HG03066 (cell line): Measurements from ENCODE around the gene MRTFB.

ENCODE experiments used
- ATAC-seq: cut with Tn5 transposase; IDR thresholded peaks from one replicate; pipeline ENCODE4 v1.9.1; 2021; ENCODE audit warnings: low read depth; ENCODE audit not compliant: unreplicated experiment

The MRTFB gene

DNA sequence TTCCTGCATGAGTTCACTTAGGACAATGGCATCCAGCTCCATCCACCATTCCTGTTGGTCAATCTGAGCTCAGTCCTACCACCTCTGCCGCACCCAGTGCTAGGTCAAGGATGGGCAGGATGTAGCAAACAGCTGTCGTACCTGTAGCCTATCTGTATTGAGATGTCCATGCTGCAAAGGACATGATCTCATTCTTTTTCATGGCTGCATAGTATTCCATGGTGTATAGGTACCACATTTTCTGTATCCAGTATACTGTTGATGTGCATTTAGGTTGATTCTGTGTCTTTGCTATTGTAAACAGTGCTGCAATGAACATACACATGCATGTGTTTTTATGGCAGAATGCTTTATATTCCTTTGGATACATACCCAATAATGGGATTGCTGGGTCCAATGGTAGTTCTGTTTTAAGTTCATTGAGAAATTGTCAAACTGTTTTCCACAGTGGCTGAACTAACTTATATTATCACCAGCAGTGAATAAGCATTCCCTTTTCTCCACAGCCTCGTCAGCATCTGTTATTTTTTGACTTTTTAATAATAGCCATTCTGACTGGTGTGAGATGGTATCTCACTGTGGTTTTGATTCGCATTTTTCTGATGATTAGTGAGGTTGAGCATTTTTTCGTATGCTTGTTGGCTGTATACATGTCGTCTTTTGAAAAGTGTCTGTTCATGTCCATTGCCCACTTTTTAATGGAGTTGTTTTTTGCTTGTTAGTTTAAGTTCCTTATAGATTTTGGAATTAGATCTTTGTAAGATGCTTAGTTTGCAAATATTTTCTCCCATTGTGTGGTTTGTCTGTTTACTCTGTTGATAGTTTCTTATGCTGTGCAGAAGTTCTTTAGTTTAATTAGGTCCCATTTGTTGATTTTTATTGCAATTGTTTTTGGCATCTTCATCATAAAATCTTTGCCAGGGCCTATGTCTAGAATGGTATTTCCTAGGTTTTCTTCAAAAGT, 7.2 kb upstream of the MRTFB start:
- no peak for ATAC-seq

GRCh38 chr16:14069818-14070217, 1.3 kb upstream of the MRTFB start:
- no peak for ATAC-seq

GRCh38 chr16:14070555-14070876, 603 bp upstream of the MRTFB start:
- ATAC-seq = peak; percentile 8

GRCh38 chr16:14071576-14072271, 605 bp downstream of the MRTFB start:
- peak; percentile 31 for ATAC-seq

GRCh38 chr16:14072360-14072759, 1.2 kb downstream of the MRTFB start:
- no peak for ATAC-seq

DNA sequence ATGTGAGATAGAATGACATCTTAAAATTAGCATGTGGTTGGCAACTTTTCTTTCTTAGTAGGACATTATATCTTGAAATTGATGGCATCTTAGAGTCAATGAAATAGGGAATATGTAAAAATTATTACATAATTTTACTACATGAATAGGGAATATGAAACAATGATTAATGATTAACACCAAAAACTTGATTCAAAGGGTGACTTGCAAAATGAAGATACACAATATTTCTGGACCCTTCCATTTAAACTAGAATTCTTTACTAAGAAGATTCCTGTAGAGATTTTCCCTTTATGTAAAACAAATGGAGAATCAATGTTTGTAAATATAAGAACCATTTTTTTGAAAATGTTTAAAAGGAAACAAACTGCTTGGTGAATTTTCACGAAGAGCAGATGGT, 3.4 kb downstream of the MRTFB start:
- no peak for ATAC-seq

GRCh38 chr16:14077918-14078317, 6.8 kb downstream of the MRTFB start:
- no peak for ATAC-seq

- ATAC-seq = no peak
Observed at GRCh38 chr16:14086477-14086876, 15.4 kb downstream of the MRTFB start.

DNA sequence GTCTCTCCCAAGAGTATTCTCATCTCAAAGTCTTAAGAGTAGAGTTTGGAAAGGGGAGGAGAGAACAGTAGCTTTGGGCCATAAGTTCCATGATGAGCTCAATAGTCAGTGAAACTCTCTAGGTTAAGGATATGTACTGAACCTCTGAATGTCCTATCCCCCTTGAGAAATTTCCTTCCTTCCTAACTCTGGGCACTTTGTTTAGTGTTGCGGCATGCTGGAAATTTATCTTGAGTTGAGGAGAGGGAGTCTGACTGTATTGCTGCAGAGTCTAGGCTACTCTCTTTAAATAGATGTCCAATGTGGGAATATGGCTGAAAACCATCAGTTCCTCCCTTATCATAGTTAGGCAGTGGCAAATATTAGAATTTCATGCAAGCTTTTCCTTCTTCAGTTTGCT, 16.1 kb downstream of the MRTFB start:
- no peak for ATAC-seq

- no peak for ATAC-seq
Observed at GRCh38 chr16:14087590-14088154, 16.6 kb downstream of the MRTFB start.

DNA sequence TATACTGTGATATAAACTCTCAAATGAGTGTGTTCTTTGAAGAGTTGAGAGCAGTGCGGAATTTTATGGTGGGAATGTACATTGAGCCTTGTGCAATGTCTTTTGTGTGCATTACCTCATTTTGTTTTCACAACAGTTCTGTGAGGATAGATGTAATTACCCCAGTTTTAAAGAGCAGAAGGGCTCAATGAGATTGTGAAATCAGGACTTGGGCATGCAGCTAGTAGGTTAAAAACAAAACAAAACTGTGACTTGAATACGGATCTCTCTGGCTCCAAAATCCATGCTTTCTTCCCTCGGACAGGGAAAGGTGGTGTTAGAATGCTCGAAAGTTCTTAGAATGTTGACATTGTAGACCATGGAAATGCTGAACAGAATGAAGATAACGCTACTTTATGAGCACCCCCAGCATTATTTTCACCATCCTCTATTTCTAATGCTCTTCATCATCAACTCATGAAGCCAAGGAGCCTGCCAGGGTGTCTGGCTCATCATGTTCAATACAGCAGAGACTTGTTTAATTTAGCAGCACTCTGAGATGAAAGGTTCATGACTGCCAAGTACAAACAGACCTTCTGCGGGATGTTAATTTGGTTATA, 17.1 kb downstream of the MRTFB start:
- ATAC-seq = no peak

DNA sequence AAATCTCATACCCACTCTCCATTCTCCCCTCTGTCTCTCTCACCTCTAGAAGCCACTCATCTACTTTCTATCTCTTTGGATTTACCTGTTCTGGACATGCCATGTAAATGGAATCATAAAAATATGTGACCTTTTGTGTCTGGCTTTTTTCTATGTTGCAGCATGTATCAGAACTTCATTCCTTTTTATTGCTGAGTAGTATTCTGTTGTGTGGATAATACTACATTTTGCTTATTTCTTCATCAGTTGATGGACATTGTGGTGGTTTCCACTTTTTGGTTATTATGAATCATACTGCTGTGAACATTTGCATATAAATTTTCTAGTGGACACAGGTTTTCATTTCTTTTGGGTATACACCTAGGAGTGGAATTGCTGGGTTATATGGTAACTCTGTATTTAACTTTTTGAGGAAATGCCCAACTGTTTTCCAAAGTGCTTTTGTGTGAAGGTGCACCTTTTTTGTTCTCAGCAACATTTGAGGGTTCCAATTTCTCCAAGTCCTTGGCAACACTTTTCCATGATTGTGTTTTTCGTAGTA, 18.2 kb downstream of the MRTFB start:
- no peak for ATAC-seq

DNA sequence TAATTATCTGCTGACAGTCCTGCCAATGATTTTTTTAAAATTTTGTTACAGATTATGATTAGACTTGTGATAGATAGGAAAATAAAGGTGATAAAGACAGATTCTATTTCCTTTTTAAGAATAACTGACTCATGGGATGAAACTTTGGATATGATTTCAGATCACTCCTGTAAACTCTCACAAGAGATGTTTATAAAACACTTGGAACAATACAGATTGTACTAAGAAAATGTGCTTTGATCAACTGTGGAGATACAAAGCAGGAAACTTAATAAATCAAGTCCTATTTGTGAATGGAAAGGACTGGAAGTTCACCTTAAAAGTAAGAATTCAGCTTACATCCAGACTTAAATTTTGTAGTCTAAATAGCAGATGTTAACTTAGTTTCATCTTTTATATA, 21.4 kb downstream of the MRTFB start:
- no peak for ATAC-seq

DNA sequence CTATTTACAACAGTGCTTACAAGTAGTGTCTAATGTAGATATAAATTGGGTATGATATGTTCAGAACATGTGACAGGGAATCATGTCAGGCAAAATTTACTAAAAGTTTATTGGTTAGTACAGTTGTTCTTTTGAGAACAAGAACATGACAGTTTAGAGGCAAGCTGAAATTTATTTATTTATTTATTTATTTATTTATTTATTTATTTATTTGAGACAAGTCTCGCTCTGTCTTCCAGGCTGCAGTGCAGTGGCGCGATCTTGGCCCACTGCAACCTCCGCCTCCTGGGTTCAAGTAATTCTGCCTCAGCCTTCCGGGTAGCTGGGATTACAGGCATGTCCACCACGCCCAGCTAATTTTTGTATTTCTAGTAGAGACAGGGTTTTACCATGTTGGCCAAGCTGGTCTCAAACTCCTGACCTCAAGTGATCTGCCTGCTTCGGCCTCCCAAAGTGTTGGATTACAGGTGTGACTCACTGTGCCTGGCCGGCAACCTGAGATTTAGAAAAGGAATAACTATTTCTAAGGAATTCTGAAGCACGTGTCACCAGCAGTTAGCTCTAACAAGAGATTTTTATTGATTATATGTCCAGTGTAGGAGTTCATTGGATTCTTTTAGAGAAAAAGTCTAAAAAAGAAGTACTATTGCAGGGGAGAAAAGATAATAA, 24.9 kb downstream of the MRTFB start:
- ATAC-seq = no peak

DNA sequence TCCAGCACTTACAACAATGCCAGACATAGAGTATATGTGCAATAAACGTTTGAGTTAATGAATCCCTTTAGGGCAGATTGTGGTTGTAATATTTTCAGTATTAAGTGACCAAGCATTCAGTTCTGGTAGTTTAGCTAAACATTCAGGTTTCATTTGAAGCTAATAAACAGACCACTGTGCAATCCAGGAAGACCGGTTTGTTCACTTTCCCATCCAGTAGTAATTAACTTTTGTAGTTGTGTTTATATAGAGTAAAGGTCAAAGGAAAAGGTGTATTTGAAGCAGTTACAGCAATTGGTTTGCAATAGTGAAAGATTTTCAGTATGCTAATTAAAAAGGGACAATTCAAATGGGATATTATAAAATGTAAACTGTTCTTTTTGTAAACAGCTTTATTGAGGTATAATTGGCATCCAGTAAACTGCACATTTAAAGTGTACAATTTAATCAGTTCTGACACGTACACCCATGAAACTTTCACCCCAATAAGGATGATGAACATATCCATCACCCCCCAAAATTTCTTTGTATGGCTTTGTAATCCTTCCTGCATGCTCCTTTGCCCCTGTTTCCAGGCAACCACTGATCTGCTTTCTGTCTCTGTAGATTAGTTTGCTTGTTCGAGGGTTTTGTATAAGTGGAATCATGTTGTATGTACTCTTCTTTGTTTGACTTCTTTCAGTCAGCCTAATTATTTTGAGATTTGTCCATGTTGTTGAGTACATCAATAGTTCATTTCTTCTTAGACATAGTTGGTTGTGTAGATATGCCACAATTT, 26.3 kb downstream of the MRTFB start:
- ATAC-seq = no peak

DNA sequence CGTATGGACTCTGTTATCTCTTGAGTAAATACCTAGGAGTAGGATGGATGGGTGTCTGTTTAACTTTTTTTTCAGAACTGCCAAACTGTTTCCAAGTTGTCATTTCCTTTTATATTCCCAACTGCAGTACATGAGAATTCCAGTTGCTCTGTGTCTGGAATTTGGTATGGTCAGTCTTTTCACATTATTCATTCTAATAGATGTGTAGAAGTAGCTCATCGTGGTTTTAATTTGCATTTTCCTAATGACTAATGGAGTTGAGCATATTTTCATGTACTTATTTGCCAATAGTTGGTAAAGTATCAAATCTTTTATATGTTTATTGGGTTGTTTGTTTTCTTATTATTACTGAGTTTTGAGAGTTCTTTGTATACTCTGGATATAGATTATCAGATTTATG, 27.0 kb downstream of the MRTFB start:
- no peak for ATAC-seq

GRCh38 chr16:14100825-14101224, 29.7 kb downstream of the MRTFB start:
- no peak for ATAC-seq

GRCh38 chr16:14101415-14101814, 30.3 kb downstream of the MRTFB start:
- ATAC-seq = no peak

- ATAC-seq = no peak
Observed at GRCh38 chr16:14102925-14103720, 32.0 kb downstream of the MRTFB start.
